T-helper 1 cell (primary cell): ENCODE results near the gene TSHZ2.
"Not testable (repeated sequence)": the region's sequence is repeated elsewhere in the genome, so short reads cannot be mapped to it uniquely, and the experiment has no call there.

Source experiments
- DNase-seq, 5 donors: peaks; one replicate each; pipeline ENCODE4 v3.0.0-alpha.2; 2012 to 2020

The TSHZ2 gene

GRCh38 chr20:53494753-53495152, 522.6 kb downstream of the TSHZ2 start:
- no peak for DNase-seq

DNA sequence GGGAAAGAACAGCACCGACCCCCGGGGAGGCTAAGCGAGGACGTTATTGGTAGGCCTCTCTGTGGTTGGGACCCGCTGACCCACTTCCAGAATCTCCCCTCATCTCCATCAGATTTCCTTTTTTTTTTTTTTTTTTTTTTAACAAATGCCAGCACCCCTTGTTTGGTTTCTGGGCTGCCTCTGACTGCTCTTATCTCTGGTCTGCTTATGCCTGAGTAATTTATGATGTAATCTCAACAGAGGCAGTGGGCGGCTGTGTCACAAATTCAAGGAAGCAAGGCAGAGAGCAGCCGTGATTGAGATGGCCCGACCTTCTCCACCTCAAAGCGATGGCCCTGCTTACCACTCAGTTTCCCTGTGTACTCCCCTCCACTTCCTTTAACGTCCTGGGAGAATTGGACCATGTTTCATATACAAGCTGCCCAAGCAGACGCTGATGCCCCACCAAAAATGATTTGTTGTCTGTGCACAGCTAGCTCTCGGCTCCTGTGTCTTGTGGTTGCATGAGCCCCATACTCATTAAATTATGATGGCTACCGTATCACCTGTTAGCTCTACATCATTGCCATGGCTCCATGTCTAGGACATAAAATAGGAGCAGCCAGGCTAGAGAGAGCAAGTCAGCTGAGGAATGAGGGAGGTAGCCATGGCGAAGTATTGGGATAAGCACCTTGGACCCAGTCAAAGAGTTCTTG, 523.4 kb downstream of the TSHZ2 start:
- no peak for DNase-seq

- DNase-seq = no peak
Measured at GRCh38 chr20:53497246-53497645, 525.1 kb downstream of the TSHZ2 start.

GRCh38 chr20:53498341-53498740, 526.2 kb downstream of the TSHZ2 start:
- no peak for DNase-seq

DNA sequence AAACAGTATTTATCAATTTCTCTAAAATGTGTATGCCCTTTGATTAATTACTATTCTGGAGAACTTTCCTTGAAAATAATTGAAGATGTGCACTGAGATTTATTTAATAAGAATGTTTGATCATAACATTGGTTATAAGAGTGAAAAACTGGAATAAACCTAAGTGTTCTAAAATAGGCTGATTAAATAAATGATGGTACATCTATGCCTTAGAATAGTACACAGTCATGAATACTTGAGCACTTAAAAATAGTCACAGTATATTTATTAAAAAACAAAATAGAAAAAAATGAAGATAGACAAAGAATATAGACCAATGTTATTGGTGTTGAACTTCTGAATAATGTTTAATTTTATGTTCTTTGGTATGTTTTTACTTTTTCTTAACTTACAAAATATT, 528.5 kb downstream of the TSHZ2 start:
- DNase-seq = no peak

DNA sequence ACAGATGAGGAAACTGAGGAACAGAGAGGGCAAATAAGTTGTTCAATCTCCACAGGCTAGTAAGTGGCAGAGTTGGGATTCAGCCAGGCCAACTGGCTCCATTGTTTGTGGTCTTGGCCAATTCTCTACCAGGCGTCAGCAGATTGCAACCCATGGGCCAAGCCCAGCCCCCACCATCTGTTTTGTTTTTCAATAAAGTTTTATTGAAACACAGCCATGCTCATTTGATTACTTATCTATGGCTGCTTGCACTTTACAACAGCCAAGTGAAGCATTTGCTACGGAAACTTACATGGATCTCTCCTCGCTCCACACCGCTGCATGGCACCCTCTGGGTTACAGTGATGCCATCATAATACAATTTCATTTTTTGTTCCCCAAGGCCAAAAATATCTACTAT, 530.7 kb downstream of the TSHZ2 start:
- DNase-seq = no peak

- DNase-seq = no peak
Measured at GRCh38 chr20:53503517-53503919, 531.4 kb downstream of the TSHZ2 start.

GRCh38 chr20:53504106-53504505, 531.9 kb downstream of the TSHZ2 start:
- DNase-seq = not testable (repeated sequence)

DNA sequence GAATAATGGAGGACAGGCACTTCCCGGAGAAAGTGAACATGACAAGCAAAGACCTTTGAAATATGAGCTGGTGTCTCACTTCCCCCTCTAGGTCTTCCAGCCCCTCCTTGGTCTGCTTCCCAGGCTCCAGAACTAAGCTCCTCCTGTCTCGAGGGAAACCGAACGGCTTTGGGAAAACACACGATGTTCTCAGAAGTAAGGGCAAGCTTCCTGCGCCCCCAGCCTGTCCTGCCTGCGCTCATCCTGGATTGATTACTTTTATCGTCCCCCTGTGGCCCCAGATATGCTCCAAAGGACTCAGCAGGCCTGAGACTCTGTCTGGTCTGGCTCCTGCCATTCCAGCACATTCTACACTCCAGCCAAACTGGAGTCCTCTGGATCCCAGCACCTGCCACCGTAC, 538.1 kb downstream of the TSHZ2 start:
- no peak for DNase-seq

DNA sequence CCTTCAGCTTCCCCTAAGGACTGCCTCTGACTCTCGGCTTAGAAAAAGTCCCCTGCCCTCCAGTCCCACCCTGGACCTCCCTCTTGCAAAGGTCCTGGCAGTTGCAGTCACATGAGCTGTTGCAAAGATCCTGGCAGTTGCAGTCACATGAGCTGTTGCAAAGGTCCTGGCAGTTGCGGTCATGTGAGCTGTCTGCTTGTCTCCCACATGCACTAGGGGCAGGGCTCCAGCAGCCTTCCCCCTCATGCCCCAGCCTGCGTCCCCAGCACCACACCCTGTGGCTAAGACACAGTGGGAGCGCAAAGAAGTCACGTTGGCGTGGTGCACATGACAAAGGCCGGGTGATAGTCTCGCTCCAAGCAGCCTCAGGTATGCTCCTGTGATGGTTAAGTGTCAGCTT, 538.5 kb downstream of the TSHZ2 start:
- DNase-seq = no peak

DNA sequence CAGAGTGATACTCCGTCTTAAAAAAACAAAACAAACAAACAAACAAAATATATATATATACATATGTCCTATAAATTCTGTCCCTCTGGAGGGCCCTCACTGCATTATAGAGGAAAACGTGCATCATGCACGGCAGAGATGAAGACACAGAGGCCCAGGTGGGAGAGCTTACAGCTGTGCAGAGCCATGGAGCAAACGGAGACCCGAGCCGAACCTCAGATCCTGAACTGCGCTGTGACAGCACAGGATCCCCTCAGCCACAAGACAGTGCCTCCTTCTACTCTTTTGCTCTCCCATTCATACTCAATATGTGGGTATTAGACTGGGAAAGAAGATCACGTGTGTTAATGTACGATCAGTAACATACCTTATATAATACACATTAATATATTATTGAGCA, 539.9 kb downstream of the TSHZ2 start:
- no peak for DNase-seq

DNA sequence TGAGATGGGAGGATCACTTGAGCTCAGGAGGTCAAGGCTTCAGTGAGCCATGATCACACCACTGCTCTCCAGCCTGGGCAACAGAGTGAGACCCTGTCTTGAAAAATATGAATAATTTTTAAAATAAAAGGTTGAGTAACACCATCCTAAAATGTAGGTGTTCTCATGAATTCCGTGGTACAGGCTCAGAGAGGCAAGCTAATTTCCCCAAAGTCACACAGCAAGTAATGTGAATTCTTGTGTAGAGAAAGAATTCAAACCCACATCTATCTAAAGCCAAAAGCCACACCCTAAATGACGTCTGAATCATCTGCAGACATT, 541.0 kb downstream of the TSHZ2 start:
- DNase-seq = no peak

DNA sequence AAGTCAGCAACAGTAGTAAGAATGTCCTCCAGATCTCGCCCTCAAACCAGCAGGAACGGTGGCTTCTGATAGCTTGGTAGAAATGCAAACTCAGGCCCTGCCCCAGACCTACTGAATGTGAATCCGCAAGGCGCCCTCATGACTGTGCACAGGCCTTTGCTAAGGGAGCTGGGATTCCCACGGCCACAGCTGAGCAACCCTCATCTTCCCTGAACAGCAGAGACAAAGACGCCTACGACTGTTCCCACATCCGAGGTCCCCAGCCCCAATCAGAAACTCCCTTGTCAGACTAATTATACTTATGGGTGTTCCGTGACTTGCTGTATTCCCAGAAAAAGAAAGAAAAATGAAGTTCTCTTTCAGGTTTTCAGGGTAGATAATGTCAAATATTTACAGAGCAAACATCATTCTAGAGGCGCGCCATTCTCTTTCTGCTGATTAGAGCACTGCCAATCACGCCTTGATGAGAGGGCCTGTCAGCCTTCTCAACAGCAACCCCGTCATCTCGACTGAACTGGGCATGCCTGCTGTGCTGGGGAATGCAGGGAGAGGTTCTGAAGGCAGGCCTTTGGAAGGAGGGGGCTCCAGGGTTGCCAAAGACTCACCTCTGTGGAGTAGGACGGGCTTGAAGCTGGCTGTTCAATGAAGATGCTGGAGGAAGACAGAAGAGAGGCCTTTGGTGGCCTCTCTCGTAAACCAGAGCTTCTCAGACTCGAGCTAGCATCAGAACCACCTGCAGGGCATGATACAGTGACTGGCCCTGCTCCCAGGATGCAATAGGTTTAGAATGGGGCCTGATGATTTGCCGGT, 541.5 kb downstream of the TSHZ2 start:
- DNase-seq = no peak

GRCh38 chr20:53515749-53516148, 543.6 kb downstream of the TSHZ2 start:
- DNase-seq = no peak

GRCh38 chr20:53517146-53517545, 545.0 kb downstream of the TSHZ2 start:
- no peak for DNase-seq

GRCh38 chr20:53521421-53521820, 549.3 kb downstream of the TSHZ2 start:
- not testable (repeated sequence) for DNase-seq

GRCh38 chr20:53522026-53522425, 549.9 kb downstream of the TSHZ2 start:
- DNase-seq = no peak

DNA sequence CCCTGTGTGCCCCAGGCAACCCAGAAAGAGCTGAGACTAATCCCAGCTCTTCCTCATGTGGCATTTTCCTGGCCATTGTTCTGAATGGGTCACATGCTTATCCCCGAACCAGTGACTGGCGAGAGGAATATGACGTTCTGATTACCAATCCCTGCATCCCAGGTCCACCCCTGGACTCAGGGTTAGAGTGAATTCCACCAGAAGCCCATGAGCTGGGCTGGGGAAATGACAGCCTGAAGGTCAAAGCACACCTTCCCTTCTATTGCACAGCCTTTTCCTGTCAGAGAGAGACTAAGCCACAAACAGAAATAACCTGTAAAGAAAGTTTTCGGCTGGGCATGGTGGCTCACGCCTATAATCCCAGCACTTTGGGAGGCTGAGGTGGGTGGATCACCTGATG, 550.5 kb downstream of the TSHZ2 start:
- DNase-seq = no peak

GRCh38 chr20:53523615-53524014, 551.5 kb downstream of the TSHZ2 start:
- not testable (repeated sequence) for DNase-seq

GRCh38 chr20:53524589-53525312, 552.6 kb downstream of the TSHZ2 start:
- DNase-seq = no peak

DNA sequence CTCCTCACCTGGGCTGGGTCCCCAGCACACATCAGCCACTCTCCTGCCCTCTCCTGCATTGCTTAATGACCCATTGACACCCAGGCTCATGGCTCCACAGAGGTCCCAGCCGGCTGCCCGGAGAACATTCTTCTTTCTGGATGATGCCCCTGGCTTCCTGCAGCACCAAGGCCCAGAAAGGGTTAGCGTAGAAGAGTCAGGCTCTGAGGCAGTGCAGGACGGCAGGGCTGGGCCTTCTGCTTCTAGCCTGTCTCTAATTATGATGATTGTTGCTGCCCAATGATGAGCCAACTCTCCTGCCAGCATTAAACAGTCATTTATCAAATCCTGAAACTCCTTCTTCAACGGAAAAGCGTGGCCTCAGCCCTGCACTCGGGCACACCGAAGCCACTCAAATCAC, 555.0 kb downstream of the TSHZ2 start:
- no peak for DNase-seq

DNA sequence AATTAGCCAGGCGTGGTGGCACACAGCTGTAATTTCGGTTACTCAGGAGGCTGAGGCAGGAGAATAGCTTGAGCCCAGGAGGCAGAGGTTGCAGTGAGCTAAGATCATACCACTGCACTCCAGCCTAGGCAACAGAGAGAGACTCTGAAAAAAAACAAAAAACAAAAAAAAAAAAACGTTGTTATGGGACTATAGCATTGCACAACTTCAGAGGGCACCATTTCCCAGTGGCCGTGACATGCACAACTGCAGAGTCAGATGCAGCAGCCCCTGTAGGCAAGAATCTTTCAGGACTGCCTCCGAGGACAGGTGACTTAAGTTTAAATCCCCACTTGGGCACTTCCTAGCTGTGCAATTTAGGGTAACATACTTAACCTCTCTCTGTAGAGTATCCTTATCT, 557.5 kb downstream of the TSHZ2 start:
- DNase-seq = no peak

GRCh38 chr20:53530440-53530839, 558.3 kb downstream of the TSHZ2 start:
- no peak for DNase-seq
